SU-DHL-6 (cell line): Measurements from ENCODE around the gene NCBP3.

Experiments used
- H2AFZ ChIP-seq: fragments of 200-600 bp; sonication (generic); 2 replicates; pipeline ENCODE4 v1.6.1; 2014; ENCODE audit warnings: low read depth, mild to moderate bottlenecking, moderate library complexity, mixed read lengths, antibody characterized with exemption, low read length; ENCODE audit not compliant: severe bottlenecking
- H3F3A ChIP-seq: fragments of 200-600 bp; shearing (Covaris generic); 2 replicates; pipeline ENCODE4 v1.6.0; 2016; ENCODE audit warnings: antibody characterized with exemption, mild to moderate bottlenecking; ENCODE audit not compliant: insufficient read depth
- H3K27ac ChIP-seq: fragments of 200-600 bp; sonication (generic); 2 replicates; pipeline ENCODE4 v1.5.1; 2016; ENCODE audit warnings: low read depth, mild to moderate bottlenecking, low read length, moderate library complexity, mixed read lengths
- H3K27me3 ChIP-seq: fragments of 200-600 bp; sonication (generic), shearing (Covaris generic); 2 replicates; pipeline ENCODE4 v1.6.0; 2014; ENCODE audit warnings: mild to moderate bottlenecking, low read length
- H3K36me3 ChIP-seq: fragments of 200-600 bp; sonication (generic); 2 replicates; pipeline ENCODE4 v1.6.1; 2014; ENCODE audit warnings: mild to moderate bottlenecking, low read length, mixed read lengths
- H3K4me2 ChIP-seq: fragments of 300-600, 200-600 bp; shearing (Covaris generic), sonication (generic); 2 replicates; pipeline ENCODE4 v1.6.0; 2014; ENCODE audit warnings: low read length, low read depth, mild to moderate bottlenecking; ENCODE audit not compliant: poor library complexity, severe bottlenecking
- H3K4me3 ChIP-seq: fragments of 200-600 bp; sonication (generic); 2 replicates; pipeline ENCODE4 v1.5.1; 2014; ENCODE audit warnings: antibody characterized with exemption, low read length, mild to moderate bottlenecking, mixed read lengths; ENCODE audit not compliant: insufficient read depth, poor library complexity, severe bottlenecking
- H3K79me2 ChIP-seq: fragments of 200-600 bp; sonication (generic); 2 replicates; pipeline ENCODE4 v1.6.1; 2014; ENCODE audit warnings: mild to moderate bottlenecking, low read length, moderate library complexity; ENCODE audit not compliant: insufficient read depth
- H3K9ac ChIP-seq: fragments of 200-600 bp; sonication (generic); 2 replicates; pipeline ENCODE4 v1.7.0; 2014; ENCODE audit warnings: mild to moderate bottlenecking, low read length
- H3K9me2 ChIP-seq: fragments of 200-600 bp; sonication (generic); replicated peaks from 2 replicates; pipeline ENCODE4 v1.6.1; 2014; ENCODE audit warnings: low read length; ENCODE audit not compliant: insufficient read depth
- H3K9me3 ChIP-seq: fragments of 200-600 bp; sonication (generic); 2 replicates; pipeline ENCODE4 v1.6.1; 2014; ENCODE audit warnings: low read length, mixed read lengths; ENCODE audit not compliant: insufficient read depth
- H4K20me1 ChIP-seq: fragments of 200-600 bp; sonication (generic); 2 replicates; pipeline ENCODE4 v1.6.1; 2014; ENCODE audit warnings: low read depth, mild to moderate bottlenecking, antibody characterized with exemption, low read length, moderate library complexity, mixed read lengths
- CTCF ChIP-seq: fragments of 200-600 bp; sonication (generic); IDR thresholded peaks from one replicate; pipeline ENCODE4 v1.5.1; 2017; ENCODE audit warnings: antibody characterized with exemption, mild to moderate bottlenecking, low read length, moderate library complexity; ENCODE audit not compliant: insufficient read depth, poor library complexity, severe bottlenecking
- EZH2phosphoT487 ChIP-seq: fragments of 200-600 bp; sonication (generic), shearing (Covaris generic); conservative IDR thresholded peaks from 2 replicates; pipeline ENCODE4 v1.6.1; 2018; ENCODE audit warnings: mild to moderate bottlenecking, antibody characterized with exemption, low read length, moderate library complexity, mixed read lengths

Gene NCBP3

DNA sequence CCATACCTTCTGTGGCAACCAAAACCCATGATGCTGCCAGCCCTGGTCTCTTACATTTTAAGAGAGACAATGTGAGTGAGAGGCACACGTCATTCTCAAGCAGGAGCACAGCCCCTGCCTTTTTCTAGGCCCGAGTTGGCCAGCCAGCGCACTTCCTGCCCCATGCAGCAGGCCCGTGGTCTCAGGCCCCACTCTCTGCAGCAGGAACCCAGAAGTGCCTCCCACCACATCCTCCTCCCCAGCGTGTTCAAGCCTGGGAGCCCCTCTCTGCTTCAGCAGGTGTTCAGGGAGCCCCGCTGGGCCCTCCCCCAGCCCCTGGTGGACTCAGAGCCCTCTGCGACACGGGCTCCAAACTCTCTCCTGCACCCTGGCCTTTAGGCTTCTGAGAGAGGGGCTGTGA is 75.6 kb downstream of the NCBP3 start:
- Histone ChIP-seq H3K9me2 (no peaks in the 10 kb centered on the region), H3K27ac (no peak overlapping the region), H3F3A (no peaks in the 10 kb centered on the region), H3K36me3 (no peaks in the 10 kb centered on the region), H3K9ac (no peak overlapping the region), H3K4me2 (no peak overlapping the region), H2AFZ (no peak overlapping the region), H3K4me3 (no peak overlapping the region), H3K27me3 (no peaks in the 10 kb centered on the region), H3K9me3 (no peaks in the 10 kb centered on the region), H4K20me1 (no peaks in the 10 kb centered on the region), H3K79me2 (no peaks in the 10 kb centered on the region)
- no peak for TF ChIP-seq CTCF
- TF ChIP-seq EZH2phosphoT487: no peak

DNA sequence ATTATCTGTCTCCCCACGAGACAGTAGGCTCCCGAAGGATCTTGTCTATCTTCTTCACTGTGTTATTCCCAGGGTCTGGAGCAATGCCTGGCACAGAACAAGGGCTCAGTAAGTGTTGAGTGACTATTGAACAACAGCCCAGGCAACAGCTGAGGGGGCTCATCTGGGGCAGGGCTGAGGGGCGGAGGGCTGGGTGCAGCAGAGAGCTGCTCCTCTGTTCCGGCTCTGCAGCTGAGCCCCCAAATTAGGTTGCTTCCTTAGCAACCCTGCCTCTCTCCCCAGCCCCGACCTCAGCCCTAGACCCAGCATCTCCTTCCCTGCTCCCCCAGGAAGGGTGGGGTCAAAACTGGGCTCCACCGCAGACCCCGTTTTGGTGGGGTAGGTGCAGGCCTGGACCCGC is 77.3 kb downstream of the NCBP3 start:
- Histone ChIP-seq H2AFZ (no peak overlapping the region), H3K27ac (no peak overlapping the region), H3K9me3 (no peaks in the 10 kb centered on the region), H3K79me2 (no peaks in the 10 kb centered on the region), H3K4me3 (no peak overlapping the region), H3F3A (no peaks in the 10 kb centered on the region), H3K4me2 (no peak overlapping the region), H3K27me3 (no peaks in the 10 kb centered on the region), H4K20me1 (no peaks in the 10 kb centered on the region), H3K36me3 (no peaks in the 10 kb centered on the region), H3K9ac (no peak overlapping the region), H3K9me2 (no peaks in the 10 kb centered on the region)
- TF ChIP-seq CTCF (no peak), EZH2phosphoT487 (no peak)

GRCh38 chr17:3768341-3768740 is 77.7 kb downstream of the NCBP3 start:
- H3K9me3 ChIP-seq: no peaks in the 10 kb centered on the region
- H3K79me2 ChIP-seq: no peaks in the 10 kb centered on the region
- H3K9me2 ChIP-seq: no peaks in the 10 kb centered on the region
- no peaks in the 10 kb centered on the region for H3K36me3 ChIP-seq
- no peaks in the 10 kb centered on the region for H4K20me1 ChIP-seq
- no peaks in the 10 kb centered on the region for H3F3A ChIP-seq
- no peak overlapping the region for H3K4me3 ChIP-seq
- H3K27me3 ChIP-seq: no peaks in the 10 kb centered on the region
- H2AFZ ChIP-seq: no peak overlapping the region
- TF ChIP-seq EZH2phosphoT487 (no peak), CTCF (no peak)
- no peak overlapping the region for H3K4me2 ChIP-seq
- no peak overlapping the region for H3K27ac ChIP-seq
- H3K9ac ChIP-seq: no peak overlapping the region

DNA sequence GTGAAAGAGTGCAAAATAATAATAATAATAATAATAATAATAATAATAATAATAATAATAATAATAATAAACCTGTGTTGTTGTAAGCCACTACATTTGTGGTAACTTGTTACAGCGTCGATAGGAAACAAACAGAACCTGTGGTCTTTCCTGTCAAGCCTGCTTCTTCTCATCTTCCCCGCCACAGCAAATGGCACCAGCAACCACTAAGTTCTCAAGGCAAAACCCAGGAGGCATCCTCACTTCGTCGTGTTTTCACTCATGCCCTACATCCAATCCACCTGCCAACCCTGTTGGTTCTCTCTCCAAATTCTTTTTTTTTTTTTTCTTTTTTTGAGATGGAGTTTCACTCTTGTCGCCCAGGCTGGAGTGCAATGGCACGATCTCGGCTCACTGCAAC is 79.3 kb downstream of the NCBP3 start:
- no peak overlapping the region for H3K9ac ChIP-seq
- H3K79me2 ChIP-seq: no peaks in the 10 kb centered on the region
- H3K4me2 ChIP-seq: no peak overlapping the region
- H3K27me3 ChIP-seq: no peaks in the 10 kb centered on the region
- TF ChIP-seq CTCF (no peak), EZH2phosphoT487 (no peak)
- no peak overlapping the region for H3K4me3 ChIP-seq
- H3K9me3 ChIP-seq: no peaks in the 10 kb centered on the region
- no peaks in the 10 kb centered on the region for H4K20me1 ChIP-seq
- H3K36me3 ChIP-seq: no peaks in the 10 kb centered on the region
- no peaks in the 10 kb centered on the region for H3K9me2 ChIP-seq
- H2AFZ ChIP-seq: no peak overlapping the region
- no peak overlapping the region for H3K27ac ChIP-seq
- H3F3A ChIP-seq: no peaks in the 10 kb centered on the region
